Testis (tissue), 3 donors: ENCODE measurements around the gene MARCKS. TPM values are rescaled to one million over a fixed set of nuclear protein-coding genes. Genes with fewer than 3 reads are reported as not detected.

Experiments
- DNase-seq: peaks from one replicate; pipeline ENCODE4 v3.0.0-alpha.2; 2019
- H3K27ac ChIP-seq, 2 donors: fragments of 200-600 bp; sonication (generic); one replicate each; pipeline ENCODE4 v1.5.1; 2019
- H3K27me3 ChIP-seq: fragments of 200-600 bp; sonication (generic); one replicate; pipeline ENCODE4 v1.5.1; 2019
- H3K36me3 ChIP-seq: fragments of 200-600 bp; sonication (generic); one replicate; pipeline ENCODE4 v1.5.1; 2017; ENCODE audit warnings: low read depth; ENCODE audit errors: missing control alignments
- H3K4me1 ChIP-seq: fragments of 200-600 bp; sonication (generic); one replicate; pipeline ENCODE4 v1.5.1; 2019
- H3K4me3 ChIP-seq, 2 donors: fragments of 200-600 bp; sonication (generic); one replicate each; pipeline ENCODE4 v1.5.1; 2017 to 2019
- H3K9me3 ChIP-seq: fragments of 200-600 bp; sonication (generic); one replicate; pipeline ENCODE4 v1.5.1; 2017
- POLR2A ChIP-seq: fragments of 450-650 bp; IDR thresholded peaks from one replicate; pipeline ENCODE4 v1.6.1; 2017; ENCODE audit warnings: antibody characterized with exemption, mild to moderate bottlenecking, moderate library complexity
- WGBS, 2 donors: methylation state at CpG; one replicate each; pipeline ENCODE4 v1.1.5; 2018; 5-methylcytosine and 5-hydroxymethylcytosine counted together
- intact Hi-C: fragments of 100-400 bp; cut with DNase I; formaldehyde crosslinking; loops from one replicate; pipeline ENCODE4 v1.15.1; 2023; ENCODE audit warnings: low total_unique reads
- polyA plus RNA-seq: library from polyadenylated mRNA; stranded (reverse); fragments of 350-450 nt; fragmentation: Illumina TruSeq; extraction: RNeasy Lipid Tissue Mini Kit (QIAGEN cat#74804); gene quantifications from one replicate; pipeline ENCODE4 v1.2.3, GENCODE V29; 2014; ENCODE audit warnings: low read depth, low replicate concordance; ENCODE audit not compliant: insufficient read depth
- total RNA-seq, 2 donors: library from RNA; depleted of rRNA; stranded (reverse); fragments of >200 nt; gene quantifications; one replicate each; pipeline ENCODE4 v1.2.3, GENCODE V29; 2016
- TF ChIP-seq, protein P1 (sequence below), 3 experiments: fragments of 450-650 bp in 2 of 3; fragments of 200-600 bp in 1 of 3; sonication (generic) in 1 of 3; IDR thresholded peaks; one replicate each; pipeline ENCODE4 v1.5.1; 2016 to 2019; ENCODE audit warnings: antibody characterized with exemption in 3 of 3, mild to moderate bottlenecking in 2 of 3, moderate library complexity in 1 of 3

MARCKS gene
- total and polyA plus RNA-seq, 3 donors from 2014 or later = 21.5 to 32.7 (median 26.6) TPM

GRCh38 chr6:113879186-113880096 lies 22.3 kb downstream of the MARCKS start:
- intact Hi-C loops = no loop called here

GRCh38 chr6:113881478-113881980 lies 24.4 kb downstream of the MARCKS start:
- no peaks in the 10 kb centered on the region for H3K27me3 ChIP-seq
- 48 to 57% methylated on average over 2 of the region's 2 CpGs for WGBS, 2 donors
- no peak for DNase-seq
- TF ChIP-seq POLR2A = no peak
- TF ChIP-seq, protein P1, sequence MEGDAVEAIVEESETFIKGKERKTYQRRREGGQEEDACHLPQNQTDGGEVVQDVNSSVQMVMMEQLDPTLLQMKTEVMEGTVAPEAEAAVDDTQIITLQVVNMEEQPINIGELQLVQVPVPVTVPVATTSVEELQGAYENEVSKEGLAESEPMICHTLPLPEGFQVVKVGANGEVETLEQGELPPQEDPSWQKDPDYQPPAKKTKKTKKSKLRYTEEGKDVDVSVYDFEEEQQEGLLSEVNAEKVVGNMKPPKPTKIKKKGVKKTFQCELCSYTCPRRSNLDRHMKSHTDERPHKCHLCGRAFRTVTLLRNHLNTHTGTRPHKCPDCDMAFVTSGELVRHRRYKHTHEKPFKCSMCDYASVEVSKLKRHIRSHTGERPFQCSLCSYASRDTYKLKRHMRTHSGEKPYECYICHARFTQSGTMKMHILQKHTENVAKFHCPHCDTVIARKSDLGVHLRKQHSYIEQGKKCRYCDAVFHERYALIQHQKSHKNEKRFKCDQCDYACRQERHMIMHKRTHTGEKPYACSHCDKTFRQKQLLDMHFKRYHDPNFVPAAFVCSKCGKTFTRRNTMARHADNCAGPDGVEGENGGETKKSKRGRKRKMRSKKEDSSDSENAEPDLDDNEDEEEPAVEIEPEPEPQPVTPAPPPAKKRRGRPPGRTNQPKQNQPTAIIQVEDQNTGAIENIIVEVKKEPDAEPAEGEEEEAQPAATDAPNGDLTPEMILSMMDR (IDR thresholded peaks at IDR 0.05) = no peak
- H3K4me1 ChIP-seq = no peaks in the 10 kb centered on the region
- no peak overlapping the region for H3K4me3 ChIP-seq
- no peaks in the 10 kb centered on the region for H3K9me3 ChIP-seq
- no peak overlapping the region for H3K27ac ChIP-seq
- intact Hi-C loops = no loop called here
- no peaks in the 10 kb centered on the region for H3K36me3 ChIP-seq

More at GRCh38 chr6:113879186-113880096, 22.3 kb downstream of the MARCKS start:
- no peak overlapping the region for H3K27ac ChIP-seq
- TF ChIP-seq POLR2A = no peak
- TF ChIP-seq, protein P1 (IDR thresholded peaks at IDR 0.05) = peak; percentile 20 to 61 (median 51)
- no peaks in the 10 kb centered on the region for H3K4me1 ChIP-seq
- no peaks in the 10 kb centered on the region for H3K36me3 ChIP-seq
- DNase-seq = peak; percentile 65
- no peaks in the 10 kb centered on the region for H3K27me3 ChIP-seq
- WGBS, 2 donors = 24 to 29% methylated on average over 6 of the region's 6 CpGs
- H3K4me3 ChIP-seq = no peak overlapping the region
- no peaks in the 10 kb centered on the region for H3K9me3 ChIP-seq

DNA sequence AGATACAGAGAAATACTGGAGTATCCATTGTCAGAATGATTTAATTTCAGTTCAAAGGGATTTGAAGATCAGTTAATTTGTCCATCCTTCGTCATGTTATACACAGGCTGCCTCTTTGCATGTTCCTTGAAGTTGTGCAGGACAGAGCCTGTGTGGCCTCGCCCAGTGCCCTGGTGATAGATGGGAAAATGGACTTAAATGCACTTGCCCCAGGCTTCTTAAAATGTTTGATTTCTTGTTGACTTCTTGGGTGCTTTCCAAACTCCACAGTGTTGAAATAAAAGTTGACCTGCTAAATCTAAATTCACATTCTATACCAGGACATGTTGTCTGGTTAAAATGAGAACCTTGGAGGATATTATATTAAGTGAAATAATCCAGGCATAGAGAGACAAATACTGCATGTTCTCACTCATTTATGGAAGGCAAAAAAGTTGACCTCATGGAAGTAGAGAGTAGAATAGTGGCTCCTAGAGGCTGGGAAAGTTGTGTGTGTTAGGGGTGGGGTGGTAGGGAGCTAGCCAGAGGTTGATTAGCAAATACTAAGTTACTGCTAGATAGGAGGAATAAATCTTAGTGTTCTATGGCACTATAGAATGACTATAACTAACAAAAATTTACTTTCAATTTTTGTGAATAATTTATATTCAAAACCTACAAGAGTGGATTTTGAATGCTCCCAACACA lies 25.3 kb downstream of the MARCKS start:
- Histone ChIP-seq H3K4me3 (no peak overlapping the region), H3K36me3 (no peaks in the 10 kb centered on the region), H3K27me3 (no peaks in the 10 kb centered on the region), H3K27ac (no peak overlapping the region), H3K4me1 (no peaks in the 10 kb centered on the region), H3K9me3 (no peaks in the 10 kb centered on the region)
- no peak for TF ChIP-seq POLR2A
- TF ChIP-seq, protein P1 (IDR thresholded peaks at IDR 0.05) = no peak
- no peak for DNase-seq
- WGBS, 2 donors = 91 to 92% methylated on average over 2 of the region's 2 CpGs
- intact Hi-C loops = no loop called here

DNA sequence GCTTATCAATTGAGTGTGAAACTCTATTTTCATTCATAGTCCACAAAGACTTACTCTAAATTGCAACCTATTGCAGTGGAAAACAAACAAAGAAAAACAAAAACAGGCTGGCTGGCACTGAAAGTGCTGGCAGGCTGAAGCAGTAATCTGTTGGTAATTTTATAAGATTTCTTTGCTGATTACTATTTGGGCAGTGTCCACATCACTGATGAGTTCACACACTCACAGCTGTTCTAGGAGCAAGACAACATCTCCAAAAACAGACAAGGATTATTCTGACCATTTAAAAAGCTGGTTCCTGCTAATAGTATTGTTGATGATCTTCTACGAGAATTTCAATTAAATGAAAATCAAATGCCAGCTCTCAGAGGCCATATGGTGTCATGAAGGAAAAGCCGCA lies 26.9 kb downstream of the MARCKS start:
- H3K27ac ChIP-seq = no peak overlapping the region
- TF ChIP-seq, protein P1 (IDR thresholded peaks at IDR 0.05) = no peak
- TF ChIP-seq POLR2A = no peak
- no peaks in the 10 kb centered on the region for H3K9me3 ChIP-seq
- H3K4me3 ChIP-seq = no peak overlapping the region
- no peaks in the 10 kb centered on the region for H3K36me3 ChIP-seq
- H3K4me1 ChIP-seq = no peaks in the 10 kb centered on the region
- no peak for DNase-seq
- H3K27me3 ChIP-seq = no peaks in the 10 kb centered on the region
- 88 to 91% methylated on average over 2 of the region's 2 CpGs for WGBS, 2 donors
- intact Hi-C loops = no loop called here
